Ascending aorta (tissue), 2 donors: ENCODE measurements around the gene ZNF655. TPM values are rescaled to one million over a fixed set of nuclear protein-coding genes. Genes with fewer than 3 reads are reported as not detected.

Source experiments
- DNase-seq, 2 donors: peaks; one replicate each; pipeline ENCODE4 v3.0.0-alpha.2; 2019; ENCODE audit warnings: low spot score in 2 of 2
- H3K27ac ChIP-seq, 2 donors: fragments of 200-600 bp; sonication (generic); one replicate each; pipeline ENCODE4 v1.5.1; 2016 to 2017; ENCODE audit warnings: mild to moderate bottlenecking in 1 of 2
- H3K27me3 ChIP-seq: fragments of 200-600 bp; sonication (generic); one replicate; pipeline ENCODE4 v1.5.1; 2017
- H3K36me3 ChIP-seq, 2 donors: fragments of 200-600 bp; sonication (generic); one replicate each; pipeline ENCODE4 v1.5.1; 2016
- H3K4me1 ChIP-seq, 2 donors: fragments of 200-600 bp; sonication (generic); one replicate each; pipeline ENCODE4 v1.5.1; 2016 to 2017; ENCODE audit warnings: mild to moderate bottlenecking in 1 of 2
- H3K4me3 ChIP-seq, 2 donors: fragments of 200-600 bp; sonication (generic); one replicate each; pipeline ENCODE4 v1.5.1; 2016 to 2017; ENCODE audit warnings: mild to moderate bottlenecking in 1 of 2
- H3K9me3 ChIP-seq, 2 donors: fragments of 200-600 bp; sonication (generic); one replicate each; pipeline ENCODE4 v1.5.1; 2016
- intact Hi-C: fragments of 100-400 bp; cut with DNase I; formaldehyde crosslinking; loops from one replicate; pipeline ENCODE4 v1.15.1; 2023
- total RNA-seq: library from RNA; depleted of rRNA; stranded (reverse); fragments of >200 nt; gene quantifications from one replicate; pipeline ENCODE4 v1.1.0, GENCODE V29; 2016
- TF ChIP-seq, protein P1 (sequence below), 3 experiments: fragments of 200-600 bp in 2 of 3; fragments of 450-650 bp in 1 of 3; sonication (generic) in 2 of 3; IDR thresholded peaks; one replicate each; pipeline ENCODE4 v1.5.1; 2016 to 2019; ENCODE audit warnings: antibody characterized with exemption in 3 of 3, mild to moderate bottlenecking in 1 of 3, moderate library complexity in 1 of 3

The ZNF655 gene
- total RNA-seq, 1 donor from 2014 or later, result 37.9 TPM

DNA sequence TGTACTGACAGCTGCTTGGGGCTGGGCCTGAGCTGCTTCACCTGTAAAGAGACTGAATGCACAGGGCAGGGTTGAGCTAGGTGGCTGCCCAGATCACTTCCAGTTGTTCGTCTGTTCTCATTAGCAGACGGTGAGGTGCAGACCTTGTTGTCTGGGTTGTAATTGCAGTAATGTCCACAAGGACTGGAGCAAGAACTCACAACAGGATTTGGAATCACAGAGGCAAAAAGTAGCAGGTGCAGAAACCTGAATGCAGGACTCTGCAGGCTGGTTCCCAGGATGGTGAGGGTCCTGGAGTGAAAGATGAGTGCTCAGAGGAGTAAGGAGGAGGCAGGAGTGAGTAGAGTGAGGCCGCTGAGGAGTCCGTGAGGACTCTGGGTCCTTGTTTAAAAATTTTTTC, 67.5 kb downstream of the ZNF655 start:
- Histone ChIP-seq H3K36me3 (peaks cover 75 to 96% of the 10 kb centered on the region in 2 donors), H3K27me3 (no peaks in the 10 kb centered on the region), H3K9me3 (no peaks in the 10 kb centered on the region), H3K27ac (no peak overlapping the region), H3K4me3 (no peak overlapping the region), H3K4me1 (no peaks in the 10 kb centered on the region)
- no peak for DNase-seq
- intact Hi-C loops, result no loop called here
- TF ChIP-seq, protein P1, sequence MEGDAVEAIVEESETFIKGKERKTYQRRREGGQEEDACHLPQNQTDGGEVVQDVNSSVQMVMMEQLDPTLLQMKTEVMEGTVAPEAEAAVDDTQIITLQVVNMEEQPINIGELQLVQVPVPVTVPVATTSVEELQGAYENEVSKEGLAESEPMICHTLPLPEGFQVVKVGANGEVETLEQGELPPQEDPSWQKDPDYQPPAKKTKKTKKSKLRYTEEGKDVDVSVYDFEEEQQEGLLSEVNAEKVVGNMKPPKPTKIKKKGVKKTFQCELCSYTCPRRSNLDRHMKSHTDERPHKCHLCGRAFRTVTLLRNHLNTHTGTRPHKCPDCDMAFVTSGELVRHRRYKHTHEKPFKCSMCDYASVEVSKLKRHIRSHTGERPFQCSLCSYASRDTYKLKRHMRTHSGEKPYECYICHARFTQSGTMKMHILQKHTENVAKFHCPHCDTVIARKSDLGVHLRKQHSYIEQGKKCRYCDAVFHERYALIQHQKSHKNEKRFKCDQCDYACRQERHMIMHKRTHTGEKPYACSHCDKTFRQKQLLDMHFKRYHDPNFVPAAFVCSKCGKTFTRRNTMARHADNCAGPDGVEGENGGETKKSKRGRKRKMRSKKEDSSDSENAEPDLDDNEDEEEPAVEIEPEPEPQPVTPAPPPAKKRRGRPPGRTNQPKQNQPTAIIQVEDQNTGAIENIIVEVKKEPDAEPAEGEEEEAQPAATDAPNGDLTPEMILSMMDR (IDR thresholded peaks at IDR 0.05), result no peak

Other genes starting within 250 kb of the ZNF655 start
- 87.7 TPM for gene ARPC1A, start 232.7 kb upstream of the ZNF655 start, total RNA-seq
- gene ARPC1B, start 183.9 kb upstream of the ZNF655 start, total RNA-seq, result 360 TPM
- gene PDAP1, start 150.0 kb upstream of the ZNF655 start, total RNA-seq, result 104 TPM
- gene BUD31, start 149.7 kb upstream of the ZNF655 start, total RNA-seq, result 41.3 TPM
- gene PTCD1, start 119.8 kb upstream of the ZNF655 start, total RNA-seq, result 2.6 TPM
- 38.0 TPM for gene CPSF4, start 119.7 kb upstream of the ZNF655 start, total RNA-seq
- 893 TPM for gene ATP5MF, start 92.5 kb upstream of the ZNF655 start, total RNA-seq
- gene ZNF789, start 85.8 kb upstream of the ZNF655 start, total RNA-seq, result 4.2 TPM
- 25.7 TPM for gene ZNF394, start 58.4 kb upstream of the ZNF655 start, total RNA-seq
- gene ZKSCAN5, start 54.0 kb upstream of the ZNF655 start, total RNA-seq, result 4.4 TPM
- 0.64 TPM for gene FAM200A, start 6.5 kb upstream of the ZNF655 start, total RNA-seq
- 0.43 TPM for gene TMEM225B, start 39.6 kb downstream of the ZNF655 start, total RNA-seq
- gene ZSCAN25, start 58.3 kb downstream of the ZNF655 start, total RNA-seq, result 10.3 TPM
- 0.43 TPM for gene CYP3A5, start 121.4 kb downstream of the ZNF655 start, total RNA-seq
- not detected for gene CYP3A7, start 176.6 kb downstream of the ZNF655 start, total RNA-seq
- not detected for gene CYP3A4, start 225.5 kb downstream of the ZNF655 start, total RNA-seq